Naive thymus-derived CD4-positive, alpha-beta T cell (primary cell): Measurements from ENCODE around the gene DIRAS1. TPM values are rescaled to one million over a fixed set of nuclear protein-coding genes. Genes with fewer than 3 reads are reported as not detected.

ENCODE experiments used
- ATAC-seq: fragments of 150-1000 bp; cut with Tn5 transposase; 2 replicates; pipeline ENCODE4 v1.10.0; 2021; ENCODE audit warnings: mild to moderate bottlenecking, moderate library complexity
- CTCF ChIA-PET: fragments of 350-600 bp; sonication (Branson Sonifier 250); formaldehyde crosslinking; loops from one replicate; lab custom pipeline; 2021; ENCODE audit warnings: antibody characterized with exemption; lab: Charles Lee
- POLR2A ChIA-PET: fragments of 350-600 bp; sonication (Branson Sonifier 250); formaldehyde crosslinking; loops from one replicate; lab custom pipeline; 2021; ENCODE audit warnings: antibody characterized with exemption, inconsistent platforms; lab: Charles Lee
- DNase-seq, 9 donors: peaks; one replicate each; pipeline versions ENCODE4 v3.0.0 to v3.0.0-alpha.2; 2020 to 2022; ENCODE audit warnings: mixed read lengths in 1 of 9
- H3K27ac ChIP-seq: one replicate; pipeline ENCODE4 v1.7.0; 2013; ENCODE audit warnings: mild to moderate bottlenecking, low read depth, low read length, moderate library complexity
- H3K27me3 ChIP-seq, 2 donors: one replicate each; pipeline ENCODE4 v1.7.0; 2013; ENCODE audit warnings: low read length in 2 of 2, mild to moderate bottlenecking in 2 of 2, moderate library complexity in 2 of 2; ENCODE audit not compliant: control insufficient read depth in 2 of 2, insufficient read depth in 2 of 2
- H3K36me3 ChIP-seq, 3 experiments: 1 replicate in 2 of 3; 2 replicates in 1 of 3; pipeline ENCODE4 v1.7.0; 2013; ENCODE audit warnings: low read length in 3 of 3, mild to moderate bottlenecking in 3 of 3, moderate library complexity in 1 of 3; ENCODE audit not compliant: insufficient read depth in 3 of 3, control insufficient read depth in 2 of 3
- H3K4me1 ChIP-seq, 2 donors: one replicate each; pipeline ENCODE4 v1.7.0; 2013; ENCODE audit warnings: low read length in 2 of 2, mild to moderate bottlenecking in 2 of 2, moderate library complexity in 1 of 2; ENCODE audit not compliant: control insufficient read depth in 2 of 2, insufficient read depth in 2 of 2
- H3K4me3 ChIP-seq: 2 replicates; pipeline ENCODE4 v1.7.0; 2013; ENCODE audit warnings: mild to moderate bottlenecking, low read length
- H3K9me3 ChIP-seq, 3 experiments: 1 replicate in 2 of 3; 2 replicates in 1 of 3; pipeline ENCODE4 v1.7.0; 2013; ENCODE audit warnings: low read length in 3 of 3; ENCODE audit not compliant: control insufficient read depth in 2 of 3
- H3K27ac Mint-ChIP-seq, 9 donors: one replicate each; pipeline ENCODE4 v1.8.0; 2020 to 2022; ENCODE audit warnings: mixed read lengths in 9 of 9, mild to moderate bottlenecking in 8 of 9, moderate library complexity in 5 of 9, inconsistent platforms in 2 of 9
- H3K27me3 Mint-ChIP-seq, 5 donors: one replicate each; pipeline ENCODE4 v1.8.0; 2021 to 2022; ENCODE audit warnings: mixed read lengths in 5 of 5, mild to moderate bottlenecking in 1 of 5
- H3K36me3 Mint-ChIP-seq, 5 donors: one replicate each; pipeline ENCODE4 v1.8.0; 2020 to 2022; ENCODE audit warnings: mixed read lengths in 5 of 5, mild to moderate bottlenecking in 3 of 5, inconsistent platforms in 1 of 5
- H3K4me1 Mint-ChIP-seq, 7 donors: one replicate each; pipeline ENCODE4 v1.8.0; 2020 to 2022; ENCODE audit warnings: mixed read lengths in 7 of 7, mild to moderate bottlenecking in 3 of 7, inconsistent platforms in 1 of 7
- H3K4me3 Mint-ChIP-seq, 10 donors: one replicate each; pipeline ENCODE4 v1.8.0; 2020 to 2022; ENCODE audit warnings: mild to moderate bottlenecking in 10 of 10, mixed read lengths in 10 of 10, moderate library complexity in 6 of 10, inconsistent platforms in 2 of 10
- H3K9me3 Mint-ChIP-seq, 11 donors: one replicate each; pipeline ENCODE4 v1.8.0; 2020 to 2022; ENCODE audit warnings: mixed read lengths in 11 of 11, mild to moderate bottlenecking in 4 of 11, inconsistent platforms in 1 of 11, moderate library complexity in 1 of 11
- intact Hi-C, 2 donors: fragments of 100-400 bp; cut with micrococcal nuclease; formaldehyde crosslinking; loops; one replicate each; pipeline ENCODE4 v1.15.1; 2023
- polyA plus RNA-seq, 2 donors: library from polyadenylated mRNA; unstranded; fragments of 300-500 nt; fragmentation: Illumina TruSeq; gene quantifications; one replicate each; pipeline ENCODE4 v1.2.3, GENCODE V29; 2021
- total RNA-seq, 6 experiments: library from RNA in 5 of 6; stranded (reverse) in 5 of 6; gene quantifications; 1 replicate in 5 of 6; 2 replicates in 1 of 6; pipeline ENCODE4 v1.2.3 and lab custom pipeline; 2021 to 2026

DIRAS1 gene
- total and polyA plus RNA-seq, 7 experiments from 2014 or later = 0.07 to 0.53 (median 0.33) TPM; not detected in 3

GRCh38 chr19:2719232-2719735 lies 1.9 kb downstream of the DIRAS1 start:
- H3K4me3 ChIP-seq = no peak overlapping the region
- DNase-seq (no peak), ATAC-seq (no peak)
- peaks cover 0 to 7% (median 0%) of the 10 kb centered on the region in 3 experiments for H3K9me3 ChIP-seq
- ChIA-PET CTCF (no interaction called here), POLR2A (no interaction called here)
- Mint-ChIP-seq H3K4me3 (peak overlapping the region in 7 of 10 donors; percentile 17 to 74 (median 72)), H3K9me3 (peaks cover 0 to 11% (median 10%) of the 10 kb centered on the region in 11 donors), H3K27me3 (peaks cover 9 to 27% (median 15%) of the 10 kb centered on the region in 5 donors), H3K27ac (no peak overlapping the region), H3K4me1 (peaks cover 0 to 12% (median 4%) of the 10 kb centered on the region in 7 donors), H3K36me3 (peaks cover 0 to 5% (median 2%) of the 10 kb centered on the region in 5 donors)
- peaks cover 0 to 19% of the 10 kb centered on the region in 2 donors for H3K27me3 ChIP-seq
- no peak overlapping the region for H3K27ac ChIP-seq
- H3K4me1 ChIP-seq = peaks cover 0 to 8% of the 10 kb centered on the region in 2 donors
- intact Hi-C loops = no loop called here
- H3K36me3 ChIP-seq = no peaks in the 10 kb centered on the region

DNA sequence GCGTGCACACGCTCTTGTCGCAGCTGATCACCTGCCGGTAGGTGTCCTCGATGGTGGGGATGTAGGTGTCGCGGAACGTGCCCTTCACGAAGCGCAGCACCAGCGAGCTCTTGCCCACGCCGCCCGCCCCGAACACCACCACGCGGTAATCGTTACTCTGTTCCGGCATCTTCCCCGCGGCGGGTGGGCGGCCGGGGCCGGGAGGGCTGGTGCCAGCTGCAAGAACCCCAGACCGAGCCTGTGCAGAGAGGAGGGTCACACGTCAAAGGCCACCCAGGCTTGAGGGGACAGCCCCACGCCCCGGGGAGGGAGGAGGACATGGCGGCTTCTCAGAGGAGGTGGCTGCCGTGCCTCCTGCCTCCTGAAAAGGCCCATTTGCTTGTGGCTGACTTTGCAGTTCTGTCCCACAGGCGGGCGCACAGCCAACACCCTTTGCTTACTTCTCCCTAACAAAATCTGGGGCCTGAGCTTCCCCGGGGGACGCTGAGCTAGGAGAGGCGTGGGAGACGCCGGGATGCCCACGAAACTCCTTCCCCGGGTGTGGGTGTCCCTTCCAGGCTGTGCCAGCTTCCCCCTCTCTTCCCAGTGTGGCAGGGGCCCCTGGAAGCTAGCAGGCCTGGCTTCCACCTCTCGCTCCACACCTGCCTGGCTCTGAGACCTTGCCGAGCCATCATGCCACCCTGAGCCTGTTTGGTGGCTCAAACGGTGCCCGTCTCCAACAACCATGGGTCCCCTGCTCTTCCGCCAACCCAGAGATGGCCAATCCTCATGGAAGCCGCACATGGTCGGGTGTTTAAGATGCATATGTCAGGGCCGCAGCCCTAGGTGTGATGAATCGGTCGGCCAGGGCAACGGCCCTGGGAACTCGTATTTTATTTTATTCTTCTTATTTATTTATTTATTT lies 3.3 kb downstream of the DIRAS1 start:
- H3K36me3 Mint-ChIP-seq = peaks cover 0 to 5% (median 2%) of the 10 kb centered on the region in 5 donors
- ChIA-PET CTCF (interaction anchor here (0.6 kb wide), 1 partner anchor 1273 kb away, joined by 3 read pairs; no protein-coding TSS in a partner anchor), POLR2A (no interaction called here)
- Histone ChIP-seq H3K27ac (no peak overlapping the region), H3K9me3 (peaks cover 0 to 7% (median 0%) of the 10 kb centered on the region in 3 experiments), H3K4me3 (no peak overlapping the region), H3K36me3 (no peaks in the 10 kb centered on the region), H3K27me3 (peaks cover 0 to 19% of the 10 kb centered on the region in 2 donors), H3K4me1 (peaks cover 0 to 8% of the 10 kb centered on the region in 2 donors)
- H3K4me1 Mint-ChIP-seq = peaks cover 0 to 10% (median 4%) of the 10 kb centered on the region in 7 donors
- DNase-seq (no peak), ATAC-seq (no peak)
- H3K27ac Mint-ChIP-seq = no peak overlapping the region
- intact Hi-C loops = no loop called here
- peaks cover 5 to 25% (median 12%) of the 10 kb centered on the region in 5 donors for H3K27me3 Mint-ChIP-seq
- peaks cover 0 to 11% (median 10%) of the 10 kb centered on the region in 11 donors for H3K9me3 Mint-ChIP-seq
- H3K4me3 Mint-ChIP-seq = no peak overlapping the region

GRCh38 chr19:2716722-2717637 lies 4.2 kb downstream of the DIRAS1 start:
- no peak overlapping the region for H3K27ac Mint-ChIP-seq
- peaks cover 0 to 7% (median 0%) of the 10 kb centered on the region in 3 experiments for H3K9me3 ChIP-seq
- ATAC-seq (no peak), DNase-seq (no peak)
- H3K4me3 Mint-ChIP-seq = no peak overlapping the region
- intact Hi-C loops = no loop called here
- peaks cover 0 to 10% (median 4%) of the 10 kb centered on the region in 7 donors for H3K4me1 Mint-ChIP-seq
- H3K27me3 ChIP-seq = peaks cover 0 to 15% of the 10 kb centered on the region in 2 donors
- H3K4me1 ChIP-seq = peaks cover 0 to 8% of the 10 kb centered on the region in 2 donors
- H3K9me3 Mint-ChIP-seq = peaks cover 0 to 11% (median 10%) of the 10 kb centered on the region in 11 donors
- no peak overlapping the region for H3K4me3 ChIP-seq
- H3K36me3 ChIP-seq = no peaks in the 10 kb centered on the region
- H3K27me3 Mint-ChIP-seq = peaks cover 5 to 18% (median 12%) of the 10 kb centered on the region in 5 donors
- ChIA-PET CTCF (interaction anchor here (0.6 kb wide), 1 partner anchor 1272 kb away, joined by 3 read pairs; no protein-coding TSS in a partner anchor), POLR2A (no interaction called here)
- peaks cover 0 to 5% (median 2%) of the 10 kb centered on the region in 5 donors for H3K36me3 Mint-ChIP-seq
- H3K27ac ChIP-seq = no peak overlapping the region

DNA sequence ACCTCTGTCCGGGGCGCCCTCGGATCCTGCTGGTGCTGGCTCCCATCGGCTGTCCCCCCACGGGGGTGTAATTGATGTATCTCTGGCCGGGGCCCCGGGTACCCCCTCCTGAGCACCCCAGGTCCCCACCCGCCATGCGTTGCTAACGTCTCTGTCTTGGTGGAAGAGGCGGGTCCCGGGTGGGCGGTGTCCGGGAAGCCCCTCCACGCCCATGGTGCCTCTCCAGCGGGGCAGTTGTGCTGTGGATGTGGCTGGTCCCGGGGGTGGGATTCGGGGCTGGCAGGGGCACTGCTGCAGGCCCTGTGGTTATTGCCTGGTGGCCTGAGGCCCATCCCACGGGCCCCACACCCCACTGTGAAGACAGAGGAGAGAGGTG lies 4.9 kb downstream of the DIRAS1 start:
- H3K36me3 Mint-ChIP-seq = peaks cover 0 to 5% (median 2%) of the 10 kb centered on the region in 5 donors

GRCh38 chr19:2715470-2716274 lies 5.5 kb downstream of the DIRAS1 start:
- no peak overlapping the region for H3K27ac ChIP-seq
- POLR2A ChIA-PET = interaction anchor here (0.6 kb wide), 1 partner anchor 40 kb away, joined by 3 read pairs; no protein-coding TSS in a partner anchor
- Mint-ChIP-seq H3K27ac (no peak overlapping the region), H3K4me1 (peaks cover 4 to 15% (median 6%) of the 10 kb centered on the region in 7 donors), H3K4me3 (peak overlapping the region in 1 of 10 donors; percentile 1), H3K27me3 (peaks cover 5 to 14% (median 10%) of the 10 kb centered on the region in 5 donors), H3K36me3 (peaks cover 0 to 5% (median 2%) of the 10 kb centered on the region in 5 donors), H3K9me3 (peaks cover 0 to 11% (median 10%) of the 10 kb centered on the region in 11 donors)
- H3K4me3 ChIP-seq = no peak overlapping the region
- no peaks in the 10 kb centered on the region for H3K36me3 ChIP-seq
- ATAC-seq = no peak
- CTCF ChIA-PET = no interaction called here
- H3K4me1 ChIP-seq = peaks cover 0 to 8% of the 10 kb centered on the region in 2 donors
- H3K27me3 ChIP-seq = peaks cover 0 to 10% of the 10 kb centered on the region in 2 donors
- intact Hi-C loops = no loop called here
- H3K9me3 ChIP-seq = peaks cover 0 to 7% (median 0%) of the 10 kb centered on the region in 3 experiments
- DNase-seq = no peak

More for the DNA sequence above, 4.9 kb downstream of the DIRAS1 start:
- peaks cover 3 to 11% (median 5%) of the 10 kb centered on the region in 7 donors for H3K4me1 Mint-ChIP-seq
- H3K9me3 ChIP-seq = peaks cover 0 to 7% (median 0%) of the 10 kb centered on the region in 3 experiments
- H3K4me3 Mint-ChIP-seq = no peak overlapping the region
- peaks cover 0 to 8% of the 10 kb centered on the region in 2 donors for H3K4me1 ChIP-seq
- H3K36me3 ChIP-seq = no peaks in the 10 kb centered on the region
- ChIA-PET POLR2A (no interaction called here), CTCF (no interaction called here)
- no peak overlapping the region for H3K27ac ChIP-seq
- ATAC-seq (no peak), DNase-seq (no peak)
- no peak overlapping the region for H3K27ac Mint-ChIP-seq
- H3K9me3 Mint-ChIP-seq = peaks cover 0 to 11% (median 10%) of the 10 kb centered on the region in 11 donors
- H3K27me3 Mint-ChIP-seq = peaks cover 5 to 14% (median 10%) of the 10 kb centered on the region in 5 donors
- H3K4me3 ChIP-seq = no peak overlapping the region
- intact Hi-C loops = no loop called here
- H3K27me3 ChIP-seq = peaks cover 0 to 10% of the 10 kb centered on the region in 2 donors
